ENCODE data around the gene PDZD2. TPM values are rescaled to one million over a fixed set of nuclear protein-coding genes. Genes with fewer than 3 reads are reported as not detected.

PDZD2 gene
- total and polyA plus RNA-seq, 4 experiments from 2014 or later, result 0.07 to 1.1 (median 0.68) TPM

DNA sequence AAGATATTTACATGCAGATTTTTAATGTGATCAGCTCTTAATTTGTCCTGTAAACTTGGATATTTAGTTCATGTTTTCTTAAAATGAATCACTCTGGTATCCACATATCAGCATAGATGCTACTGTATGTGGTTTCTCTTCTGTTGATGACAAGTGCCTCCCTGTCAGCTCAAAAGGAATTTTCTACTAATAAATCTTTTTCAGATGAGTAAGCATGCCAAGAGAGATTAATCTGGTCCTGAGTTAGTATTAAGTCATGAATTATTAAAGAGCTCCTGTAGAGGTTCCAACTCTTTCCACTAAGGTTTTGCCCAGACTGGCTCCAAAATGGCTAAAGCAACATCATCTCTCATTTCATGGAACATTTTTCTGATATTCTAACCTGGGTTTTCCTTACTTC lies 406.0 kb downstream of the PDZD2 start:
- no peak for DNase-seq
- intact Hi-C loops (cut with micrococcal nuclease), result no loop called here
- Mint-ChIP-seq H3K27ac (no peak overlapping the region), H3K4me3 (no peak overlapping the region), H3K9me3 (peaks cover 0 to 5% (median 0%) of the 10 kb centered on the region in 8 donors), H3K4me1 (no peaks in the 10 kb centered on the region), H3K27me3 (peaks cover 0 to 3% of the 10 kb centered on the region in 2 donors), H3K36me3 (no peaks in the 10 kb centered on the region)
- CTCF ChIA-PET (ENCODE audit: partially characterized antibody), result interaction anchor here (0.7 to 1.0 kb wide), 2 partner anchors 48 to 58 kb away, joined by 3 read pairs; no protein-coding TSS in a partner anchor
- Histone ChIP-seq H3K36me3 (ENCODE audit: insufficient read depth, low read length) (no peaks in the 10 kb centered on the region), H3K9me3 (ENCODE audit: control insufficient read depth in 1 of 2, low read length in 2 of 2) (no peaks in the 10 kb centered on the region), H3K27me3 (ENCODE audit: insufficient read depth, low read length) (no peaks in the 10 kb centered on the region), H3K4me1 (ENCODE audit: insufficient read depth, low read length) (no peaks in the 10 kb centered on the region), H3K27ac (ENCODE audit: low read depth, low read length) (no peak overlapping the region), H3K4me3 (ENCODE audit: low read length in 2 of 2) (no peak overlapping the region)
- POLR2A ChIA-PET (ENCODE audit: partially characterized antibody), result no interaction called here

DNA sequence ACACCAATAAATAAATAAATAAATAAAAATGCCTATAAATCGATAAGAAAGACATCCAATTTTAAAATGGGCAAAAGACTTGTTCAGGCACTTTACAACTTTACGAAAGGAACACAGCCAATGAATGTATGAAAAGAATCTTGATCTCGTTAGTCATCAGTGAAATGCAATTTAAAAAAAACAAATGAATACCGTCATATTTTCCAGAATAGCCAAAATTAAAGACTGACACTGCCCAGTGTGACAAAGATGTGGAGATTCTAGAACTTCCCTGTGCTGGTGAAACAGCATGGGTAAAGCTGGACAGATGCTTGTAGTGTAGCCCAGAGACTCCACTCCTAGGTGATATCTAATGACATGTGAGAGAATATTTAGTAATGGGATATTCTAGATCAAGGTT lies 408.1 kb downstream of the PDZD2 start:
- ChIA-PET POLR2A (ENCODE audit: partially characterized antibody) (no interaction called here), CTCF (ENCODE audit: partially characterized antibody) (no interaction called here)
- H3K9me3 Mint-ChIP-seq, result no peaks in the 10 kb centered on the region

DNA sequence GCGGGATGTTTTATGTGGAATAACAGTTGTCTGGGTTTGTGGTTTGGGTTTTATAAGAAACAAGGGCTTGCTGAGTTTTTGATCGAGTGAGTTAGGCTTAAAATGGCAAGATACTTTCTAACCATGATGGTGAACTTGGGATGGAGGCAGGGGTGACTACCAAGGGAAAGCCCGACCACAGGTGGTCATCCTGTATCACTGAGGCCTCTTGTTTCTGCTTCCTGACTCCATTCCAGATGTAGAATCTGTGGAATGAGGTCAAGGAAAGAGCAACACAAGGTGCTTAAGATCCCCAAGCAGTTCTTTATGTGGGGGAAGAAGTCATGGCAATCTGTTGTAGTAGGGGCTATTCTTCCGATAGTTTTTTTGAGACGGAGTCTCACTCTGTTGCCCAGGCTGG lies 412.9 kb downstream of the PDZD2 start:
- POLR2A ChIA-PET (ENCODE audit: partially characterized antibody), result no interaction called here

More for the DNA sequence above, 408.1 kb downstream of the PDZD2 start:
- Histone ChIP-seq H3K9me3 (ENCODE audit: control insufficient read depth in 1 of 2, low read length in 2 of 2) (no peaks in the 10 kb centered on the region), H3K36me3 (ENCODE audit: insufficient read depth, low read length) (no peaks in the 10 kb centered on the region), H3K27me3 (ENCODE audit: insufficient read depth, low read length) (no peaks in the 10 kb centered on the region), H3K4me3 (ENCODE audit: low read length in 2 of 2) (no peak overlapping the region), H3K4me1 (ENCODE audit: insufficient read depth, low read length) (no peaks in the 10 kb centered on the region), H3K27ac (ENCODE audit: low read depth, low read length) (no peak overlapping the region)
- peaks cover 0 to 3% of the 10 kb centered on the region in 2 donors for H3K27me3 Mint-ChIP-seq
- H3K4me3 Mint-ChIP-seq, result no peak overlapping the region
- DNase-seq, result no peak
- no peak overlapping the region for H3K27ac Mint-ChIP-seq
- H3K36me3 Mint-ChIP-seq, result no peaks in the 10 kb centered on the region
- intact Hi-C loops (cut with micrococcal nuclease), result no loop called here
- H3K4me1 Mint-ChIP-seq, result no peaks in the 10 kb centered on the region

DNA sequence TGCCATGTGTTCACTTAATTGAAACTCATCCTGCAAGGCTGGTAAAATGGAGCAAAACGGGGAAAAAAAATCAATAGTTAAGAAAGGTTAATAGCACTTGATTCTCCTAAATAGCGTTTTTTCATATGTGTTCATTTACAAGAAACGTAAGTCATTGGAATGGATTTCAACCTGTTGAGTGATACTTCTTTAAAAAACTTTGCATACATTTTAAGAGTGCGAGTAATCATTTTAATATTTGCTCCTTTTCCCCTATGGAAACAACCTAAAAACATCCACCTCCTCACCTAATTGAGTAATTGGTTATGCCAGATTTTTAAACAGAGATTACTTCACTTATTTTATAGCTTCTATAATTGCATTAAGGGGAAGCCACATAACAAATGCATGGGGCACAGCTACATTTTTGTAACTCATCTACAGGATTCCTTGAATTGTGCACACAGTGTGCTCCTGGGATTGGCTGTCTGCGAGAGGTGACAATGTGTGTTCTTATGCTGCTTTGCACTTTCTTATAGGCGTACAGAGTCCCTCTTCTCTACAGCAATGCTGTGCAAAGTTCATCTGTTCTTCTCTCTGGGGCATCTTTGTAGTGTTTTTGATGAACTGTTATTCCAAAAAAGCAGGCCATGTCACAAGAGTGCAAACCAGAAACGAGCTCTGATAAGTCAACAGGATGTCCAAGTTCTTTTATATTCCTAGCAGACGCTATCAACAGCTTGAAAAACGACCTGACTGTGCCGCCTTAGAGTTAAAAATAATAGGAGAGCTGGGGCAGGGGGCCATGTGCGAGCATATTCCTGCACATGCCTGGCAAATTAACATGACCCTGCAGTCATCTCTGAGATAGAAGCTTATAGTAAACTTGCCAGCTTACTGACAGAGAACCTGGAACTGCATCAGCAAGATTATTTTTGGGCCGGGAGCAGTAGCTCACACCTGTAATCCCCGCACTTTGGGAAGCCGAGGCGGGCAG lies 417.2 kb downstream of the PDZD2 start:
- H3K4me1 ChIP-seq (ENCODE audit: insufficient read depth, low read length), result no peaks in the 10 kb centered on the region
- Mint-ChIP-seq H3K9me3 (no peaks in the 10 kb centered on the region), H3K27ac (peak overlapping the region in 1 of 7 donors; percentile 29), H3K27me3 (no peaks in the 10 kb centered on the region), H3K4me1 (no peaks in the 10 kb centered on the region), H3K36me3 (no peaks in the 10 kb centered on the region), H3K4me3 (no peak overlapping the region)
- CTCF ChIA-PET (ENCODE audit: partially characterized antibody), result interaction anchor here (1.0 kb wide), 1 partner anchor 37 kb away, joined by 3 read pairs; no protein-coding TSS in a partner anchor
- no peaks in the 10 kb centered on the region for H3K27me3 ChIP-seq (ENCODE audit: insufficient read depth, low read length)
- H3K36me3 ChIP-seq (ENCODE audit: insufficient read depth, low read length), result no peaks in the 10 kb centered on the region
- no peak overlapping the region for H3K27ac ChIP-seq (ENCODE audit: low read depth, low read length)
- DNase-seq, result no peak
- no peak overlapping the region for H3K4me3 ChIP-seq (ENCODE audit: low read length in 2 of 2)
- H3K9me3 ChIP-seq (ENCODE audit: control insufficient read depth in 1 of 2, low read length in 2 of 2), result no peaks in the 10 kb centered on the region
- intact Hi-C loops (cut with micrococcal nuclease), result no loop called here
- POLR2A ChIA-PET (ENCODE audit: partially characterized antibody), result no interaction called here

More for the DNA sequence above, 412.9 kb downstream of the PDZD2 start:
- Mint-ChIP-seq H3K27ac (no peak overlapping the region), H3K4me3 (no peak overlapping the region), H3K9me3 (no peaks in the 10 kb centered on the region), H3K36me3 (no peaks in the 10 kb centered on the region), H3K27me3 (peaks cover 0 to 3% of the 10 kb centered on the region in 2 donors), H3K4me1 (no peaks in the 10 kb centered on the region)
- Histone ChIP-seq H3K27ac (ENCODE audit: low read depth, low read length) (no peak overlapping the region), H3K4me1 (ENCODE audit: insufficient read depth, low read length) (no peaks in the 10 kb centered on the region), H3K9me3 (ENCODE audit: control insufficient read depth in 1 of 2, low read length in 2 of 2) (no peaks in the 10 kb centered on the region), H3K4me3 (ENCODE audit: low read length in 2 of 2) (no peak overlapping the region), H3K27me3 (ENCODE audit: insufficient read depth, low read length) (no peaks in the 10 kb centered on the region), H3K36me3 (ENCODE audit: insufficient read depth, low read length) (no peaks in the 10 kb centered on the region)
- CTCF ChIA-PET (ENCODE audit: partially characterized antibody), result no interaction called here
- intact Hi-C loops (cut with micrococcal nuclease), result no loop called here
- DNase-seq, result no peak

DNA sequence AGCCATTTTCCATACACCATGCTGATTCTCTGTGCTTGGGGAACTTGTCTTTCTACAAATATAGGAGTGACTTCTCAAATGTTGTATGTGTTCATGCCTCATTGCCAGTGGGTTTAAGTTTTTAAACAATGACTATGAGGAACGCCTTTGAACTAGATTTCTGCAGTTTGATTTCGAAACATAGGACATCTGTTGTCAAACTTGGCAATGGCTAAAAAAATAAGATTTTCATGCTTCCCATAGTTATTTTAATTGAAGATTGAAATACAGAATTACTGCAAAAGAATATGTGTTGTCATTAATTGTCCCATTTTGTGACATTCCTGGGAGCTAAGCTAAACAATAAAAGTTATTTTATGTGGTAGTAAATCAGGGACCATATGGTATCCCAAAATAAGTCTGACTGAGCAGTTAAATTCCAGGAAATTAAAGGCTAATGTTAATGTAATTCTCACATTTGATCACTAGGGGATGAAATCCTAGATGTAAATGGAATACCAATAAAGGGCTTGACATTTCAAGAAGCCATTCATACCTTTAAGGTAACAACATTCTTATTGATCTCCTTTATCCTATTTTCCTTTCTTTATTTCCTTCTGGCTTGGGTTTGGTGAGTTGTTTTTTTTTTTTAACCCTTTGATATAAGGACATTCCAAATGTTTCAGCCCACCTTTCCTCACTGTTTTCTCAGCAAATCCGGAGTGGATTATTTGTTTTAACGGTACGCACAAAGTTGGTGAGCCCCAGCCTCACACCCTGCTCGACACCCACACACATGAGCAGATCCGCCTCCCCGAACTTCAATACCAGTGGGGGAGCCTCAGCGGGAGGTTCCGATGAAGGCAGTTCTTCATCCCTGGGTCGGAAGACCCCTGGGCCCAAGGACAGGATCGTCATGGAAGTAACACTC lies 418.5 kb downstream of the PDZD2 start:
- no peak overlapping the region for H3K4me3 ChIP-seq (ENCODE audit: low read length in 2 of 2)
- no peaks in the 10 kb centered on the region for H3K27me3 ChIP-seq (ENCODE audit: insufficient read depth, low read length)
- ChIA-PET CTCF (ENCODE audit: partially characterized antibody) (interaction anchor here (1.0 to 1.2 kb wide), 2 partner anchors 35 to 36 kb away, joined by 3 to 5 read pairs; no protein-coding TSS in a partner anchor), POLR2A (ENCODE audit: partially characterized antibody) (no interaction called here)
- no peak overlapping the region for H3K27ac ChIP-seq (ENCODE audit: low read depth, low read length)
- no peaks in the 10 kb centered on the region for H3K36me3 ChIP-seq (ENCODE audit: insufficient read depth, low read length)
- Mint-ChIP-seq H3K4me3 (no peak overlapping the region), H3K27ac (no peak overlapping the region), H3K4me1 (no peaks in the 10 kb centered on the region), H3K9me3 (no peaks in the 10 kb centered on the region), H3K27me3 (no peaks in the 10 kb centered on the region), H3K36me3 (no peaks in the 10 kb centered on the region)
- H3K9me3 ChIP-seq (ENCODE audit: control insufficient read depth in 1 of 2, low read length in 2 of 2), result no peaks in the 10 kb centered on the region
- no peaks in the 10 kb centered on the region for H3K4me1 ChIP-seq (ENCODE audit: insufficient read depth, low read length)
- no peak for DNase-seq
- intact Hi-C loops (cut with micrococcal nuclease), result no loop called here

DNA sequence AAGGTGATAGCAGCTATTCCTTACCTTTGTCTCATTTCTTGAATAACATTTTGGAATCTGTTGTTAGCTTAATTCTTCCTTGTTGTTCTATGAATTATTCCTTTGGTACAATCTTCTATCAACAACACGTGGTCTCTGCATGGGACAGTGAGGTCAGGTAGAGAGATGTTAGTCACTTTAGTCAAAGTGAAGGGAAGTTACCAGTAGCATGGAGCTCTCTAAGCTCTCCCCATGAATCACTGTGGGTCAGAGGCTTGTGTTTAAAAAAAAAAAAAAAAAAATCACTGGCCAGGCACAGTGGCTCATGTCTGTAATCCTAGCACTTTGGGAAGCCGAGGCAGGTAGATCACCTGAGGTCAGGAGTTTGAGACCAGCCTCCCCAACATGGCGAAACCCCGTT lies 419.2 kb downstream of the PDZD2 start:
- DNase-seq, result no peak
- Histone ChIP-seq H3K27me3 (ENCODE audit: insufficient read depth, low read length) (no peaks in the 10 kb centered on the region), H3K4me3 (ENCODE audit: low read length in 2 of 2) (no peak overlapping the region), H3K36me3 (ENCODE audit: insufficient read depth, low read length) (no peaks in the 10 kb centered on the region), H3K4me1 (ENCODE audit: insufficient read depth, low read length) (no peaks in the 10 kb centered on the region), H3K9me3 (ENCODE audit: control insufficient read depth in 1 of 2, low read length in 2 of 2) (no peaks in the 10 kb centered on the region), H3K27ac (ENCODE audit: low read depth, low read length) (no peak overlapping the region)
- Mint-ChIP-seq H3K27me3 (no peaks in the 10 kb centered on the region), H3K9me3 (no peaks in the 10 kb centered on the region), H3K4me3 (no peak overlapping the region), H3K36me3 (no peaks in the 10 kb centered on the region), H3K27ac (no peak overlapping the region), H3K4me1 (no peaks in the 10 kb centered on the region)
- ChIA-PET CTCF (ENCODE audit: partially characterized antibody) (interaction anchor here (0.7 to 1.2 kb wide), 2 partner anchors 35 to 255 kb away, joined by 3 to 5 read pairs; no protein-coding TSS in a partner anchor), POLR2A (ENCODE audit: partially characterized antibody) (no interaction called here)
- intact Hi-C loops (cut with micrococcal nuclease), result no loop called here

DNA sequence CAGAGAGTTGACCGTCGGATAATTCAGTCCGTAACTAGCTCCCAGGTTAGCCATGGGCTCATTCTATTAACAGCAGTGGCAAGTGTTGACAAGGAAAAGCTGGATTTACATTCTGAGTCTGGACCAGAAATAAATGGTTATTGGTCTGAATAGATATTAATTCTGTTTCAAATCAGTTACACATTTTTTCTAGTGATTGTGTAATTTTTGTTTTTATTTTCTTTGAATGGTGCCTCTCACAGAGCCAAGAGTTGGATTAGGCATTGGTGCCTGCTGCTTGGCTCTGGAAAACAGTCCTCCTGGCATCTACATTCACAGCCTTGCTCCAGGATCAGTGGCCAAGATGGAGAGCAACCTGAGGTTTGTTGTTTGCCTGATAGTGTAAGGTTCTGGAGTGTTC lies 420.1 kb downstream of the PDZD2 start:
- no peak overlapping the region for H3K4me3 ChIP-seq (ENCODE audit: low read length in 2 of 2)
- ChIA-PET CTCF (ENCODE audit: partially characterized antibody) (interaction anchor here (0.9 to 1.2 kb wide), 2 partner anchors 11 to 34 kb away, joined by 4 to 5 read pairs; no protein-coding TSS in a partner anchor), POLR2A (ENCODE audit: partially characterized antibody) (no interaction called here)
- Mint-ChIP-seq H3K9me3 (no peaks in the 10 kb centered on the region), H3K27me3 (no peaks in the 10 kb centered on the region), H3K4me1 (no peaks in the 10 kb centered on the region), H3K4me3 (no peak overlapping the region), H3K27ac (no peak overlapping the region), H3K36me3 (no peaks in the 10 kb centered on the region)
- H3K27me3 ChIP-seq (ENCODE audit: insufficient read depth, low read length), result no peaks in the 10 kb centered on the region
- intact Hi-C loops (cut with micrococcal nuclease), result no loop called here
- DNase-seq, result no peak
- H3K27ac ChIP-seq (ENCODE audit: low read depth, low read length), result no peak overlapping the region
- no peaks in the 10 kb centered on the region for H3K4me1 ChIP-seq (ENCODE audit: insufficient read depth, low read length)
- no peaks in the 10 kb centered on the region for H3K36me3 ChIP-seq (ENCODE audit: insufficient read depth, low read length)
- H3K9me3 ChIP-seq (ENCODE audit: control insufficient read depth in 1 of 2, low read length in 2 of 2), result no peaks in the 10 kb centered on the region
